Hepatocyte (in vitro differentiated cells): ENCODE results near the gene ADGRA1. TPM values are rescaled to one million over a fixed set of nuclear protein-coding genes. Genes with fewer than 3 reads are reported as not detected.
A peak's percentile ranks its signal among the peaks of the same experiment; 100 is the strongest.

Experiments
- DNase-seq: peaks from one replicate; pipeline ENCODE4 v3.0.0-alpha.2; 2016; ENCODE audit warnings: low spot score
- H2AFZ ChIP-seq: fragments of 200-600 bp; sonication (generic); 2 replicates; pipeline ENCODE4 v1.6.0; 2016; ENCODE audit warnings: antibody characterized with exemption, mild to moderate bottlenecking
- H3K27ac ChIP-seq: fragments of 200-600 bp; sonication (generic); 2 replicates; pipeline ENCODE4 v1.5.1; 2016; ENCODE audit warnings: mild to moderate bottlenecking
- H3K27me3 ChIP-seq: fragments of 200-600 bp; sonication (generic); 2 replicates; pipeline ENCODE4 v1.6.1; 2016
- H3K36me3 ChIP-seq: fragments of 200-600 bp; sonication (generic); replicated peaks from 2 replicates; pipeline ENCODE4 v1.5.1; 2016; ENCODE audit warnings: low read depth; ENCODE audit not compliant: insufficient read depth
- H3K4me1 ChIP-seq: fragments of 200-600 bp; sonication (generic); 2 replicates; pipeline ENCODE4 v1.5.1; 2016; ENCODE audit warnings: mild to moderate bottlenecking, moderate library complexity; ENCODE audit not compliant: insufficient read depth
- H3K4me2 ChIP-seq: fragments of 200-600 bp; sonication (generic); 2 replicates; pipeline ENCODE4 v1.6.0; 2016
- H3K4me3 ChIP-seq: fragments of 200-600 bp; sonication (generic); 2 replicates; pipeline ENCODE4 v1.5.1; 2016; ENCODE audit warnings: mild to moderate bottlenecking
- H3K79me2 ChIP-seq: fragments of 200-600 bp; sonication (generic); 2 replicates; pipeline ENCODE4 v1.6.0; 2017; ENCODE audit warnings: mild to moderate bottlenecking
- H3K9me2 ChIP-seq: fragments of 200-600 bp; sonication (generic); replicated peaks from 2 replicates; pipeline ENCODE4 v1.6.0; 2017; ENCODE audit warnings: mild to moderate bottlenecking; ENCODE audit not compliant: insufficient read depth
- H3K9me3 ChIP-seq: fragments of 200-600 bp; sonication (generic); 2 replicates; pipeline ENCODE4 v1.5.1; 2016; ENCODE audit warnings: low read depth, mild to moderate bottlenecking
- H4K20me1 ChIP-seq: fragments of 200-600 bp; sonication (generic); 2 replicates; pipeline ENCODE4 v1.6.0; 2016; ENCODE audit warnings: mild to moderate bottlenecking; ENCODE audit not compliant: insufficient read depth, poor library complexity, severe bottlenecking
- CTCF ChIP-seq: fragments of 200-600 bp; sonication (generic); IDR thresholded peaks from 2 replicates; pipeline ENCODE4 v1.5.1; 2016; ENCODE audit warnings: antibody characterized with exemption, mild to moderate bottlenecking; ENCODE audit not compliant: poor library complexity
- EZH2 ChIP-seq: fragments of 200-600 bp; sonication (generic); IDR thresholded peaks from 2 replicates; pipeline ENCODE4 v1.6.1; 2016; ENCODE audit warnings: antibody characterized with exemption, mild to moderate bottlenecking, borderline replicate concordance
- EZH2phosphoT487 ChIP-seq: fragments of 200-600 bp; sonication (generic); IDR thresholded peaks from one replicate; pipeline ENCODE4 v1.6.1; 2018; ENCODE audit warnings: antibody characterized with exemption, mild to moderate bottlenecking, low read depth, moderate library complexity; ENCODE audit not compliant: unreplicated experiment, severe bottlenecking
- WGBS: methylation state at CpG from one replicate; pipeline ENCODE4 v1.1.6; 2016; ENCODE audit warnings: low lambda C conversion rate; ENCODE audit errors: missing lambda C conversion rate; 5-methylcytosine and 5-hydroxymethylcytosine counted together
- polyA plus RNA-seq: library from polyadenylated mRNA; unstranded; fragments of >200 nt; fragmentation: Nextera tagmentation; extraction: Ambion mirVana; gene quantifications from 2 replicates; pipeline ENCODE4 v1.2.1, GENCODE V29; 2016
- total RNA-seq: library from RNA; depleted of rRNA; stranded (reverse); fragments of >200 nt; gene quantifications from 2 replicates; pipeline ENCODE4 v1.2.3, GENCODE V29; 2014

Gene ADGRA1
- total and polyA plus RNA-seq, 2 experiments from 2014 or later: 0.47 TPM; not detected in 1

- WGBS: 38% methylated on average over 45 of the region's 58 CpGs
- no peaks in the 10 kb centered on the region for H3K9me2 ChIP-seq
- H3K9me3 ChIP-seq: no peaks in the 10 kb centered on the region
- peak; percentile 75 for TF ChIP-seq CTCF
- no peak for TF ChIP-seq EZH2
- no peaks in the 10 kb centered on the region for H3K36me3 ChIP-seq
- no peak overlapping the region for H2AFZ ChIP-seq
- H4K20me1 ChIP-seq: no peaks in the 10 kb centered on the region
- peaks cover 2% of the 10 kb centered on the region for H3K4me1 ChIP-seq
- H3K79me2 ChIP-seq: no peaks in the 10 kb centered on the region
- H3K4me2 ChIP-seq: peak overlapping the region; percentile 71
- H3K27ac ChIP-seq: no peak overlapping the region
- H3K27me3 ChIP-seq: peaks cover 3% of the 10 kb centered on the region
- H3K4me3 ChIP-seq: no peak overlapping the region
- DNase-seq: peak; percentile 67
These were observed 36.9 kb downstream of the ADGRA1 start for GRCh38 chr10:133124357-133125211.

GRCh38 chr10:133125901-133126300 is 38.2 kb downstream of the ADGRA1 start:
- Histone ChIP-seq H4K20me1 (no peaks in the 10 kb centered on the region), H3K27ac (no peak overlapping the region), H3K36me3 (no peaks in the 10 kb centered on the region), H3K9me2 (no peaks in the 10 kb centered on the region), H3K4me1 (peaks cover 2% of the 10 kb centered on the region), H3K79me2 (no peaks in the 10 kb centered on the region), H3K4me3 (no peak overlapping the region), H3K4me2 (no peak overlapping the region), H2AFZ (no peak overlapping the region), H3K27me3 (peaks cover 3% of the 10 kb centered on the region), H3K9me3 (no peaks in the 10 kb centered on the region)
- 94% methylated on average over 9 of the region's 9 CpGs for WGBS
- TF ChIP-seq EZH2 (no peak), EZH2phosphoT487 (no peak), CTCF (no peak)
- DNase-seq: no peak

DNA sequence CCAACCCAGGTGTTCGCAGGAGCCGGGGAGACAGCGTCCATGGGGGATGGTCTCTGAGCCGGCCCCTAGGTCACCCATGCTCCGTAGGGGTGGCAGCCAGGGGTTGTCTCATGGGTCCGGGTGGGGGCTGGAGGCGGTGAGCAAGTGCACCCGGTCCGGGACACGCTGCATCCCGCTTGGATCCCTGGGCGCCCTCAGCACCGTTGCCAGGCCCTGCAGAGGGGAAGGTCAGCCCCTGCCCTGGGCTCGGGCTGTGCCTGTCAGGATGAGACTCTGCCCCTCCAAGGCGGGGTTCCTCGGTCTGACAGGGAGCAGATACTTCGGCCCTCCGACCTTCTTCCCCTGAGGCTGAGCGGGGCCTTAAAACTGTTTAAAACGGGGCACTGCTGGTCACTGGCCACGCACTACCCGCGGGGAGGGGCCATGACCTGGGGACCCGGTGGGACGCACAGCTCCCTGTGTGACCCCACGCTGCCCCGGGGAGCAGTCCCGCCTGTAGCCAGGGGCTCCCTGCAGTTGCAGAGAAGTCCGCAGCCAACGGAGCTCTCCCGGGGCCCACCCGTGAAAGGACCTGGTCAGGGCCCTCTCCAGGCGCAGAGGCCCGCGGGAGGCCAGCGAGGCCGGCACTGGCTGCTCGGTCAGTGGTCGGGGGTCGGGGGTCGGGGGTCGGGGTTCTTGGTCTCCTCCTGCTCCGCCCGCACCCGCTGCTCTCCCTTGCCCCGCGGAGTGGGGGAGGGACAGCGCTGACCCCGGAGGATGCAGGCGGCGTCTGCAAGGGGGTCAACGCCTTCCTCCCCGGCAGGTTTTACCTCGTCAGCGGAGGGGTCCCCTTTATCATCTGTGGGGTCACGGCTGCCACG is 38.9 kb downstream of the ADGRA1 start:
- Histone ChIP-seq H3K27me3 (peaks cover 3% of the 10 kb centered on the region), H2AFZ (no peak overlapping the region), H3K27ac (no peak overlapping the region), H3K9me2 (no peaks in the 10 kb centered on the region), H3K4me1 (peaks cover 2% of the 10 kb centered on the region), H3K36me3 (no peaks in the 10 kb centered on the region), H4K20me1 (no peaks in the 10 kb centered on the region), H3K79me2 (no peaks in the 10 kb centered on the region), H3K4me2 (no peak overlapping the region), H3K4me3 (no peak overlapping the region), H3K9me3 (no peaks in the 10 kb centered on the region)
- TF ChIP-seq EZH2phosphoT487: no peak
- no peak for TF ChIP-seq EZH2
- no peak for TF ChIP-seq CTCF
- 95% methylated on average over 40 of the region's 57 CpGs for WGBS
- DNase-seq: no peak
